ENCODE measurements around the gene JUP. TPM values are rescaled to one million over a fixed set of nuclear protein-coding genes. Genes with fewer than 3 reads are reported as not detected.

JUP gene
- polyA plus RNA-seq, 1 of the 3 experiments (the other 2 are of a cell fraction): 13.0 TPM

DNA sequence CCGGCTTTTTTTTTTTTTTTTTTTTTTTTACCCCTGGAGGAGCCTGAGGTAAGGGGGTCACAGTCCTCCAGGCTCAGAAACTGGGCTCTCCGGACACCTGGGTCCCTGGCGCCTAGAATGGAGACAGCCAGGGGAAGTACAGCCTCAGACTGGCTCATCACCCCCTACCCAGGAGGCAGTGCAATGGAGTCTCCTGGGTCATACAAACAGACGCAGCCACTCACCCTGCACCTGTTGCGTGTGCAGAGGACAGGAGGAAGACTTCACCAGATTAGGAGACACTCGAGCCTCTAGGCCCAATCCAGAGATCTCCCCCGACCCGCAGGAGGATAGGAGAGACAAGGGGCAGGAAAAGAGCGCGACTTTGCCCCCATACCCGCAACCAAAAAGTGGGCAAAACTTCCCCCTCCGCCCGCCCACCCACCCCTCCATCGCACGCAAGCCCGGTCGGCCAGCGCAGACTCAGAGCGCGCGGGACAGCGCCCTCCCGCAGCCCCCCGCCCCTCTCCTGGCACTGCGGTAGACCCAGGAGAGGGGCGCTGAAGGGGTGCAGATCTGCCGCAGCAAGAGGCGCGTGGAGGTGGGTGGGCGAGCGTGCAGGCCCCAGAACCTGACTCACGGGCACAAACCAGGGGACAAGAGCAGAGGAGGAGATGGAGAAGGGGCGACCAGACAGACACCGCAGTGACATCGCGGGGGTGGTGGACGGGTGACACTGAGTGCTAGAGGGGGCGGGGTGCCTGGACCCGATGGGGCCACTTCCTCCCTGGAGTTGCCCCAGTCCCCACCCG, 53.0 kb downstream of the JUP start:
- no peaks in the 10 kb centered on the region for H4K20me1 ChIP-seq (ENCODE audit: insufficient read depth)
- DNase-seq: peak; percentile 52
- POLR2A ChIA-PET: interaction anchor here (0.6 to 1.6 kb wide), 3 partner anchors 34 to 53 kb away, joined by 4 to 5 read pairs (median 4); partner anchors contain the start of genes EIF1 and JUP
- peaks cover 67% of the 10 kb centered on the region for H3K27me3 ChIP-seq (ENCODE audit: insufficient read depth)
- no peak overlapping the region for H3K27ac ChIP-seq (ENCODE audit: low read depth in 2 of 2, low read length in 1 of 2)
- CTCF ChIA-PET: interaction anchor here (0.8 to 24.8 kb wide), 7 partner anchors 25 to 70 kb away, joined by 3 to 405 read pairs (median 5); partner anchors contain the start of genes FKBP10, JUP and P3H4
- no peak for TF ChIP-seq RAD21 (IDR thresholded peaks at IDR 0.05; ENCODE audit: low read length)
- TF ChIP-seq ELF1 (IDR thresholded peaks at IDR 0.05): no peak
- TF ChIP-seq, protein P1, sequence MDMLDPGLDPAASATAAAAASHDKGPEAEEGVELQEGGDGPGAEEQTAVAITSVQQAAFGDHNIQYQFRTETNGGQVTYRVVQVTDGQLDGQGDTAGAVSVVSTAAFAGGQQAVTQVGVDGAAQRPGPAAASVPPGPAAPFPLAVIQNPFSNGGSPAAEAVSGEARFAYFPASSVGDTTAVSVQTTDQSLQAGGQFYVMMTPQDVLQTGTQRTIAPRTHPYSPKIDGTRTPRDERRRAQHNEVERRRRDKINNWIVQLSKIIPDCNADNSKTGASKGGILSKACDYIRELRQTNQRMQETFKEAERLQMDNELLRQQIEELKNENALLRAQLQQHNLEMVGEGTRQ (IDR thresholded peaks at IDR 0.05; ENCODE audit: borderline replicate concordance, low read depth, low read length): no peak
- no peak for TF ChIP-seq JUND (IDR thresholded peaks at IDR 0.05)
- no peak for TF ChIP-seq CHD2 (IDR thresholded peaks at IDR 0.05; ENCODE audit: low read length, partially characterized antibody)
- TF ChIP-seq NFIC (IDR thresholded peaks at IDR 0.05; ENCODE audit: borderline replicate concordance): no peak
- no peak for TF ChIP-seq TAF1 (IDR thresholded peaks at IDR 0.05; ENCODE audit: borderline replicate concordance, low read depth, low read length)
- no peak for TF ChIP-seq RXRA (IDR thresholded peaks at IDR 0.05; ENCODE audit: borderline replicate concordance, low read depth)
- TF ChIP-seq, protein P2, sequence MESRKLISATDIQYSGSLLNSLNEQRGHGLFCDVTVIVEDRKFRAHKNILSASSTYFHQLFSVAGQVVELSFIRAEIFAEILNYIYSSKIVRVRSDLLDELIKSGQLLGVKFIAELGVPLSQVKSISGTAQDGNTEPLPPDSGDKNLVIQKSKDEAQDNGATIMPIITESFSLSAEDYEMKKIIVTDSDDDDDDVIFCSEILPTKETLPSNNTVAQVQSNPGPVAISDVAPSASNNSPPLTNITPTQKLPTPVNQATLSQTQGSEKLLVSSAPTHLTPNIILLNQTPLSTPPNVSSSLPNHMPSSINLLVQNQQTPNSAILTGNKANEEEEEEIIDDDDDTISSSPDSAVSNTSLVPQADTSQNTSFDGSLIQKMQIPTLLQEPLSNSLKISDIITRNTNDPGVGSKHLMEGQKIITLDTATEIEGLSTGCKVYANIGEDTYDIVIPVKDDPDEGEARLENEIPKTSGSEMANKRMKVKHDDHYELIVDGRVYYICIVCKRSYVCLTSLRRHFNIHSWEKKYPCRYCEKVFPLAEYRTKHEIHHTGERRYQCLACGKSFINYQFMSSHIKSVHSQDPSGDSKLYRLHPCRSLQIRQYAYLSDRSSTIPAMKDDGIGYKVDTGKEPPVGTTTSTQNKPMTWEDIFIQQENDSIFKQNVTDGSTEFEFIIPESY (IDR thresholded peaks at IDR 0.05; ENCODE audit: borderline replicate concordance, low read depth): no peak
- TF ChIP-seq FOXM1 (IDR thresholded peaks at IDR 0.05; ENCODE audit: low read depth): no peak
- TF ChIP-seq, protein P3, sequence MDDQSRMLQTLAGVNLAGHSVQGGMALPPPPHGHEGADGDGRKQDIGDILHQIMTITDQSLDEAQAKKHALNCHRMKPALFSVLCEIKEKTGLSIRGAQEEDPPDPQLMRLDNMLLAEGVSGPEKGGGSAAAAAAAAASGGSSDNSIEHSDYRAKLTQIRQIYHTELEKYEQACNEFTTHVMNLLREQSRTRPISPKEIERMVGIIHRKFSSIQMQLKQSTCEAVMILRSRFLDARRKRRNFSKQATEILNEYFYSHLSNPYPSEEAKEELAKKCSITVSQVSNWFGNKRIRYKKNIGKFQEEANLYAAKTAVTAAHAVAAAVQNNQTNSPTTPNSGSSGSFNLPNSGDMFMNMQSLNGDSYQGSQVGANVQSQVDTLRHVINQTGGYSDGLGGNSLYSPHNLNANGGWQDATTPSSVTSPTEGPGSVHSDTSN (IDR thresholded peaks at IDR 0.05): no peak
- TF ChIP-seq RFX5 (IDR thresholded peaks at IDR 0.05; ENCODE audit: low read length): no peak
- no peak for TF ChIP-seq GABPA (IDR thresholded peaks at IDR 0.05; ENCODE audit: low read depth)
- TF ChIP-seq SMC3 (IDR thresholded peaks at IDR 0.05; ENCODE audit: low read depth, low read length): no peak
- WGBS (ENCODE audit: low lambda C conversion rate): 25% methylated on average over 23 of the region's 40 CpGs
- H3K4me1 ChIP-seq (ENCODE audit: control insufficient read depth in 1 of 2, insufficient read depth in 2 of 2, low read depth in 1 of 2, low read length in 1 of 2): peaks cover 0 to 15% of the 10 kb centered on the region in 2 experiments; a peak in 1 of 4 replicates
- H3K36me3 ChIP-seq (replicated peaks in 1 of 2; ENCODE audit: control insufficient read depth in 1 of 2, insufficient read depth in 2 of 2, low read length in 1 of 2): no peaks in the 10 kb centered on the region
- no peaks in the 10 kb centered on the region for H3K79me2 ChIP-seq (ENCODE audit: insufficient read depth)
- H3K9me2 ChIP-seq: no peaks in the 10 kb centered on the region
- H3K9me3 ChIP-seq: no peaks in the 10 kb centered on the region
- H3F3A ChIP-seq (replicated peaks; ENCODE audit: insufficient read depth): no peaks in the 10 kb centered on the region
- peak overlapping the region; percentile 92 for H3K4me2 ChIP-seq
- H3K4me3 ChIP-seq (ENCODE audit: low read depth in 2 of 2, low read length in 1 of 2): peak overlapping the region; percentile 43 to 58
- no peak overlapping the region for H3K9ac ChIP-seq
- H2AFZ ChIP-seq (ENCODE audit: low read depth): peak overlapping the region; percentile 47; the same call in 1 of the 2 replicates
